Tibial artery (tissue), 4 donors: ENCODE results near the gene SAMD9.

Source experiments
- DNase-seq, 2 donors: peaks; one replicate each; pipeline ENCODE4 v3.0.0-alpha.2; 2019
- H3K27ac ChIP-seq, 2 donors: fragments of 200-600 bp; sonication (generic) in 1 of 2; 1 replicate in 1 of 2; 2 replicates in 1 of 2; pipeline ENCODE4 v1.5.1; 2018 to 2019; ENCODE audit warnings: mild to moderate bottlenecking in 1 of 2
- H3K27me3 ChIP-seq, 2 donors: fragments of 200-600 bp; sonication (generic) in 1 of 2; one replicate each; pipeline versions ENCODE4 v1.5.1 to v1.6.0; 2016 to 2019
- H3K36me3 ChIP-seq, 3 donors: fragments of 200-600 bp; sonication (generic) in 2 of 3; one replicate each; pipeline ENCODE4 v1.5.1; 2016 to 2019; ENCODE audit warnings: mild to moderate bottlenecking in 2 of 3
- H3K4me1 ChIP-seq, 4 donors: fragments of 200-600 bp; sonication (generic) in 2 of 4; 1 replicate in 3 of 4; 2 replicates in 1 of 4; pipeline ENCODE4 v1.5.1; 2016 to 2019
- H3K4me3 ChIP-seq, 2 donors: fragments of 200-600 bp; sonication (generic) in 1 of 2; 1 replicate in 1 of 2; 2 replicates in 1 of 2; pipeline ENCODE4 v1.5.1; 2018 to 2019; ENCODE audit warnings: mild to moderate bottlenecking in 2 of 2
- H3K9me3 ChIP-seq, 3 donors: fragments of 200-600 bp; sonication (generic) in 1 of 3; one replicate each; pipeline ENCODE4 v1.5.1; 2016 to 2019
- intact Hi-C: fragments of 100-400 bp; cut with DNase I; formaldehyde crosslinking; loops from one replicate; pipeline ENCODE4 v1.15.0; 2023; ENCODE audit warnings: low total_unique reads
- TF ChIP-seq, protein P1 (sequence below), 2 experiments: fragments of 200-600 bp in 1 of 2; fragments of 450-650 bp in 1 of 2; IDR thresholded peaks; one replicate each; pipeline ENCODE4 v1.5.1; 2017 to 2019; ENCODE audit warnings: antibody characterized with exemption in 2 of 2, mild to moderate bottlenecking in 1 of 2, moderate library complexity in 1 of 2

Gene SAMD9

DNA sequence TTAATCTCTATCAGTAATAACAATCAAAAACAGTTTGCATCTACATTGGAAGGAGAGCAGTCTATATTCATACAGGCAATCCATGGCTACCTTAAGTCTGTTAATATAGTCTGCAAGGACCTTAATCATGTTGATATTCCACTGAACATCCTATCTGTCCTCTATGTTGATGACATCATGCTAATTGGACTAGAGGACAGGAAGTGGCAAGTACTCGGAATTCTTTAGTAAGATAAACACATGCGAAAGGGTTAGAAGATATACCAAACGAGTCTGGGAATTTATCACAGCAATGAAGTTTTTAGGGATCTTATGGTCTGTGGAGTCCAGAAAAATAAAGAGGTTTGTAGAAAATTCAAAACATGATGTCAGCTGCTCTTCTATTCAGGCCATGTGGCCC is 41.7 kb upstream of the SAMD9 start:
- no peaks in the 10 kb centered on the region for H3K27me3 ChIP-seq
- no peak overlapping the region for H3K4me3 ChIP-seq
- H3K27ac ChIP-seq: no peak overlapping the region
- DNase-seq: no peak
- intact Hi-C loops: no loop called here
- TF ChIP-seq, protein P1, sequence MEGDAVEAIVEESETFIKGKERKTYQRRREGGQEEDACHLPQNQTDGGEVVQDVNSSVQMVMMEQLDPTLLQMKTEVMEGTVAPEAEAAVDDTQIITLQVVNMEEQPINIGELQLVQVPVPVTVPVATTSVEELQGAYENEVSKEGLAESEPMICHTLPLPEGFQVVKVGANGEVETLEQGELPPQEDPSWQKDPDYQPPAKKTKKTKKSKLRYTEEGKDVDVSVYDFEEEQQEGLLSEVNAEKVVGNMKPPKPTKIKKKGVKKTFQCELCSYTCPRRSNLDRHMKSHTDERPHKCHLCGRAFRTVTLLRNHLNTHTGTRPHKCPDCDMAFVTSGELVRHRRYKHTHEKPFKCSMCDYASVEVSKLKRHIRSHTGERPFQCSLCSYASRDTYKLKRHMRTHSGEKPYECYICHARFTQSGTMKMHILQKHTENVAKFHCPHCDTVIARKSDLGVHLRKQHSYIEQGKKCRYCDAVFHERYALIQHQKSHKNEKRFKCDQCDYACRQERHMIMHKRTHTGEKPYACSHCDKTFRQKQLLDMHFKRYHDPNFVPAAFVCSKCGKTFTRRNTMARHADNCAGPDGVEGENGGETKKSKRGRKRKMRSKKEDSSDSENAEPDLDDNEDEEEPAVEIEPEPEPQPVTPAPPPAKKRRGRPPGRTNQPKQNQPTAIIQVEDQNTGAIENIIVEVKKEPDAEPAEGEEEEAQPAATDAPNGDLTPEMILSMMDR (IDR thresholded peaks at IDR 0.05): no peak
- no peaks in the 10 kb centered on the region for H3K9me3 ChIP-seq
- H3K36me3 ChIP-seq: no peaks in the 10 kb centered on the region
- no peaks in the 10 kb centered on the region for H3K4me1 ChIP-seq

DNA sequence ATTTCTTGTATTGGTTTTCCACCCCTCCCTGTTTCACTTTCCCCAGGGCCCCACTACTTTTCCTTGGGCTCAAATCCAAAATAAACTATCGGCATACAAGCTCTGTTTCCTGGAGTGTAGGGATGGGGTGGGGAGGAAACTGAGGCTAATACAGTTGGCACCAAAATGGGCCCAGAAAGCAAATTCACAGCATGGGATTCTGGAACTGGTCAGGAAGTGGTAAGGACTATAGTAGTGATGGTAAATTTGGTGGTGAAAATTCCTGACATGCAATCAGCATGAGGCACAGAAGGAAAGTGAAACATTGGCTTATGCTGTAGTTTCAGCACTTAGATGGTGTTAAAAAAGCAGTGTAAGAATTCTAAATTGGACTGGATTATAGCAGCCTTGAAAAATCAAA is 39.1 kb upstream of the SAMD9 start:
- Histone ChIP-seq H3K4me1 (no peaks in the 10 kb centered on the region), H3K36me3 (no peaks in the 10 kb centered on the region), H3K9me3 (no peaks in the 10 kb centered on the region), H3K4me3 (no peak overlapping the region), H3K27me3 (no peaks in the 10 kb centered on the region), H3K27ac (no peak overlapping the region)
- DNase-seq: no peak
- TF ChIP-seq, protein P1 (IDR thresholded peaks at IDR 0.05): no peak
- intact Hi-C loops: no loop called here

DNA sequence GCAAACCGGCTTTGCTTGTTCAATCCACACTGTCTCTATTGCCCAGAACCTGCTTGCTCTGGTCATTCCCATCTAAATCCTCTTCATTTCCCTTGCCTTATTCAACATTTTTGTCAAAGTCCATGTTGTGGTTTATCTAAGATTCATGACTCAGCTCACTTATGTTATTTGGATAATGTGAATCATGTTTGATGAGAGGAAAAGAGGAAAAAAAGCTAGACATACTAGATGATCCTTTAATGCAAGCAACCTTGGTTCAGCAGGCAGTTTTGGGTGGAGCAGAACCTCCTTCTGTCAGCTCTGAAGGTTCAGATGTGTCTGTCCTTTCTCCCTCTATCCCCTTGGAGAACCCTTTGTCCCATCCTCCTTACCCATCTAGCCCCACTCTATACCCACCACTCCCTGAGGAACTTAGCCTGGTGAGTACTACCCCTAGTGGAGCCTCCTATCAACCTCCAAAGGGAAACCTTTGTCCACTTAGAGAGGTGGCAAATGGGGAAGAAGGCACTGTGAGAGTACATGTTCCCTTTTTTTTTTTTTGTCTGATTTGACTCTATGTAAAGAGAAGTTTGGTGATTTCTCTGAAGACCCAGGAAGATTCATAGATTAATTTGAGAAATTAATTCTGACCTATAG is 32.5 kb upstream of the SAMD9 start:
- TF ChIP-seq, protein P1 (IDR thresholded peaks at IDR 0.05): no peak
- no peaks in the 10 kb centered on the region for H3K36me3 ChIP-seq
- no peak overlapping the region for H3K4me3 ChIP-seq
- no peaks in the 10 kb centered on the region for H3K27me3 ChIP-seq
- H3K27ac ChIP-seq: no peak overlapping the region
- H3K9me3 ChIP-seq: no peaks in the 10 kb centered on the region
- intact Hi-C loops: no loop called here
- H3K4me1 ChIP-seq: peaks cover 0 to 14% (median 7%) of the 10 kb centered on the region in 4 donors
- DNase-seq: no peak

DNA sequence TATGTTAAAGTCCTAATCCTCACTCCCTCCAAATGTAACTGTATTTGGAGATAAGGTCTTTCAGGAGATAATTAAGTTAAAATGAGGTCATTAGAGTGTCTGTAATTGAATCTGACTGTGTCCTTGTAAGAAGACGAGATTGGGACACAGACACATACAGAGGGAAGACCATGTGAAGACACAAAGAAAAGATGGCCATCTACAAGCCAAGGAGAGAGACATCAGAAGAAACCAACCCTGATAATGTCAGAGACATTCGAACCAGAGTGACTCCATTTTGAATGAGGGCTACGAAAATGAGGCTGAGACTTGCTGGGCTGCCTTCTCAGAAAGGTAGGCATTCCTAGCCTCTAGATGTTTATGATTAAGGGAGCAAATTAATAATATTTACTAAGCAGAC is 30.9 kb upstream of the SAMD9 start:
- Histone ChIP-seq H3K4me1 (peaks cover 0 to 14% (median 7%) of the 10 kb centered on the region in 4 donors), H3K27ac (peak overlapping the region; percentile 30 to 39), H3K4me3 (peak overlapping the region in 1 of 2 donors; percentile 55), H3K36me3 (peaks cover 13 to 16% (median 15%) of the 10 kb centered on the region in 3 donors), H3K27me3 (no peaks in the 10 kb centered on the region), H3K9me3 (no peaks in the 10 kb centered on the region)
- DNase-seq: no peak
- intact Hi-C loops: no loop called here
- TF ChIP-seq, protein P1 (IDR thresholded peaks at IDR 0.05): no peak

DNA sequence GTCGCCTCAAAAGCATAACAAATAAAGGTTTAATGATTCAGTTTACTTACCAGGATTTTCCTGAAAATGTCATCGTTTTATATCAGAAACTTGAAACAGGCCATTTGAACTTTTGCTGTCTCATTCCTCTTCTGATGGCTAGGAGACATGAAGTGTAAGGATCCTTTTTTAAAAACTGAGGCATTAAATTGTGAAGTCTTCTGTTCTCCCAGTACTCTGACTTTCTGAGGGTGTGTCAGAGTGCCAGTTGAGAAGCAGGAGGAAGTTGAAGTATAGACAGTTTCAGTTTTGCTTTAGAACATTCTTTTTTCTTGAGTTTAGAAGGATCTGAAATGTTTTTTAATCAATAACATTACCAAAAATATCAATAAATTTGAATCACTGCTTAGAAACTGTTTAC is 30.4 kb upstream of the SAMD9 start, which contains the start of gene SAMD9L:
Gene SAMD9L (minus strand): TSS at position 242 of the 400 bp plus-strand sequence. CDS start 12,414 bp downstream, outside the sequence.
- Histone ChIP-seq H3K27me3 (no peaks in the 10 kb centered on the region), H3K36me3 (peaks cover 18 to 21% (median 20%) of the 10 kb centered on the region in 3 donors), H3K4me1 (peaks cover 0 to 14% (median 7%) of the 10 kb centered on the region in 4 donors), H3K27ac (peak within 1 kb of the TSS; percentile 30 to 39), H3K9me3 (no peaks in the 10 kb centered on the region), H3K4me3 (peak within 1 kb of the TSS; percentile 42 to 55)
- no peak for DNase-seq
- TF ChIP-seq, protein P1 (IDR thresholded peaks at IDR 0.05): no peak
- intact Hi-C loops: no loop called here
